Stimulated activated naive CD8-positive, alpha-beta T cell treated with anti-CD3 and anti-CD28 coated beads, Interleukin-15, Interleukin-2, amounts not matched to agents 100 ng/mL and 50 ng/mL, for 24 hours (primary cell): ENCODE results near the gene DOCK2.
"Not testable (repeated sequence)": the region's sequence is repeated elsewhere in the genome, so short reads cannot be mapped to it uniquely, and the experiment has no call there.

Experiments
- H3K27ac Mint-ChIP-seq: one replicate; pipeline ENCODE4 v1.8.0; 2021; ENCODE audit warnings: mild to moderate bottlenecking, mixed read lengths
- H3K27me3 Mint-ChIP-seq: one replicate; pipeline ENCODE4 v1.8.0; 2021; ENCODE audit warnings: mixed read lengths
- H3K36me3 Mint-ChIP-seq: one replicate; pipeline ENCODE4 v1.8.0; 2021; ENCODE audit warnings: low read depth, mixed read lengths
- H3K4me1 Mint-ChIP-seq: one replicate; pipeline ENCODE4 v1.8.0; 2021; ENCODE audit warnings: low read depth, mixed read lengths
- H3K4me3 Mint-ChIP-seq: one replicate; pipeline ENCODE4 v1.8.0; 2021; ENCODE audit warnings: mild to moderate bottlenecking, mixed read lengths
- H3K9me3 Mint-ChIP-seq: one replicate; pipeline ENCODE4 v1.8.0; 2021; ENCODE audit warnings: mixed read lengths

The DOCK2 gene

DNA sequence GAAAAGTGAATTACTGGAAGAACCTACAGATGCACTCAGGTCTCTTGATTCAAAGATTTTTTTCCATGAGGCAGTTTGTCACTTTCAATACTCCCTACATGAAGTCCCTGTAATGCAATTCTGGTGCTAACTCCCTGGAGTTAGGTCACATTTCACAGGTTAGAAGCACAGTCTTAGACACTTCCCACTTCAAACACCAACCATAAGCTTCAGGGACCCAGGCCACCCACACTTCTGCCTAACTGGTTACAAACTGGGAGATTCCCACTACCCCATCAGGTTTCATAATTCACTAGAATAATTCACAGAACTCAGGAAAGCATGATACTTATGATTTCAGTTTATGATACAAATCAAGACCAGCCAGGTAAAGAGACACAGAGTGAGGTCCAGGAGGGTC lies 439.7 kb downstream of the DOCK2 start:
- Mint-ChIP-seq H3K27ac (no peak overlapping the region), H3K4me3 (no peak overlapping the region), H3K27me3 (no peaks in the 10 kb centered on the region), H3K36me3 (peaks cover 63% of the 10 kb centered on the region), H3K9me3 (no peaks in the 10 kb centered on the region), H3K4me1 (peaks cover 7% of the 10 kb centered on the region)

DNA sequence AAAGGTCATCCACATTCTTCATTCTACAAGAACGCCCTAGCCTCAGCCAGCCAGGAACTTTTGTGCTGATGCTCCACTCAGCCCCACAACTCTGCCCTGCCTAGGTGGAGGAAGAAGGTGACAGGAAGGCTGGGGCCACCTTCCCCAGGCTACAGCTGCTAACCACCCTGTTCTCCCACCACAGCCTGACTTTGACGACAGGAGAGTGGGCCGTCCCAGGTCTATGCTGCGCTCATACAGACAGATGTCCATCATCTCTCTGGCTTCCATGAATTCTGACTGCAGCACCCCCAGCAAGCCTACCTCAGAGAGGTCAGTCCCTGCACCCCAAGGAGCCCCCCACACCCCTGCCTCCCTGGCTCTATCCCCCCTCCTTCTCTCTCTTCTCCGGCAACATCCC lies 440.5 kb downstream of the DOCK2 start:
- H3K4me1 Mint-ChIP-seq, result peaks cover 7% of the 10 kb centered on the region
- peaks cover 70% of the 10 kb centered on the region for H3K36me3 Mint-ChIP-seq
- H3K9me3 Mint-ChIP-seq, result no peaks in the 10 kb centered on the region
- H3K4me3 Mint-ChIP-seq, result no peak overlapping the region
- no peaks in the 10 kb centered on the region for H3K27me3 Mint-ChIP-seq
- no peak overlapping the region for H3K27ac Mint-ChIP-seq

- Mint-ChIP-seq H3K4me3 (no peak overlapping the region), H3K36me3 (peaks cover 80% of the 10 kb centered on the region), H3K4me1 (peaks cover 7% of the 10 kb centered on the region), H3K27ac (no peak overlapping the region), H3K9me3 (no peaks in the 10 kb centered on the region), H3K27me3 (no peaks in the 10 kb centered on the region)
Observed at GRCh38 chr5:170078458-170078857, 441.4 kb downstream of the DOCK2 start.

DNA sequence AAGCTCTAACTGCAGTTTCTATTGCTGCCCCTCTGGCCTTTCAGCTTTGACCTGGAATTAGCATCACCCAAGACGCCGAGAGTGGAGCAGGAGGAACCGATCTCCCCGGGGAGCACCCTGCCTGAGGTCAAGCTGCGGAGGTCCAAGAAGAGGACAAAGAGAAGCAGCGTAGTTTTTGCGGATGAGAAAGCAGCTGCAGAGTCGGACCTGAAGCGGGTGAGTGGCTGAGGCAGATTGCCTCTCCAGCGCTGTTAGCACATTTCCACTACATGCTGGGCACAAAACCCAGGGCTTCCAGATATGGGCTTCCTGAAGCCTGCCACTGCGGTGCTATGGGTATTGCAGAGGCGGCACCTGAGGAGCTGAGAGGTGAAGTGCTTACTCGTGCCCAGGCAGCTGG lies 441.9 kb downstream of the DOCK2 start:
- peaks cover 7% of the 10 kb centered on the region for H3K4me1 Mint-ChIP-seq
- peaks cover 84% of the 10 kb centered on the region for H3K36me3 Mint-ChIP-seq

DNA sequence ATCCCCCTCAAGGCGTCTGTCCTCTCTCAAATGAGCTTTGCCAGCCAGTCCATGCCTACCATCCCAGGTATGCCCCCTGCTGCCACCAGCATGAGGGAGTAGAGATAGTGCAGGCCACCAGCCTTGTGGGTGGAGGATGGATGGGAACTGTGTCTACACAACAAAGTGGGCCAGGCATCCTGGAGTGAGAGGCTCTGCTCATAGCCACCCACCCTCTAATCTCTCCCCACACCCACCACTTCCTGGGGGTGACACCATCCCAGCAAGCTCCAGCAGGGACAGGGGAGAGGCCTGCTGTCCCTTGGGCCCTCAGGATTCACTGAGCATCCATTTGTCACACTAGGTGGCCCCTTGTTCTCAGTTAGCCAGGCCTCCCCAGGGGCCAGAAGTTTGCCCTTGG lies 443.1 kb downstream of the DOCK2 start:
- no peak overlapping the region for H3K4me3 Mint-ChIP-seq
- no peaks in the 10 kb centered on the region for H3K27me3 Mint-ChIP-seq
- H3K4me1 Mint-ChIP-seq, result peaks cover 7% of the 10 kb centered on the region
- no peaks in the 10 kb centered on the region for H3K9me3 Mint-ChIP-seq
- peaks cover 90% of the 10 kb centered on the region for H3K36me3 Mint-ChIP-seq
- no peak overlapping the region for H3K27ac Mint-ChIP-seq

More for the DNA sequence above, 441.9 kb downstream of the DOCK2 start:
- no peak overlapping the region for H3K4me3 Mint-ChIP-seq
- H3K9me3 Mint-ChIP-seq, result no peaks in the 10 kb centered on the region
- no peak overlapping the region for H3K27ac Mint-ChIP-seq
- H3K27me3 Mint-ChIP-seq, result no peaks in the 10 kb centered on the region

- H3K36me3 Mint-ChIP-seq, result peaks cover 90% of the 10 kb centered on the region
- H3K27me3 Mint-ChIP-seq, result no peaks in the 10 kb centered on the region
- no peak overlapping the region for H3K4me3 Mint-ChIP-seq
- no peaks in the 10 kb centered on the region for H3K9me3 Mint-ChIP-seq
- H3K4me1 Mint-ChIP-seq, result peaks cover 7% of the 10 kb centered on the region
- H3K27ac Mint-ChIP-seq, result no peak overlapping the region
Observed at GRCh38 chr5:170080786-170081445, 443.8 kb downstream of the DOCK2 start.

GRCh38 chr5:170081616-170082015 lies 444.5 kb downstream of the DOCK2 start:
- Mint-ChIP-seq H3K27ac (no peak overlapping the region), H3K4me3 (no peak overlapping the region), H3K9me3 (no peaks in the 10 kb centered on the region), H3K27me3 (no peaks in the 10 kb centered on the region), H3K4me1 (peaks cover 5% of the 10 kb centered on the region), H3K36me3 (peaks cover 86% of the 10 kb centered on the region)

- H3K27me3 Mint-ChIP-seq, result no peaks in the 10 kb centered on the region
- H3K4me3 Mint-ChIP-seq, result no peak overlapping the region
- no peaks in the 10 kb centered on the region for H3K9me3 Mint-ChIP-seq
- H3K27ac Mint-ChIP-seq, result no peak overlapping the region
- peaks cover 84% of the 10 kb centered on the region for H3K36me3 Mint-ChIP-seq
- H3K4me1 Mint-ChIP-seq, result no peaks in the 10 kb centered on the region
Observed at GRCh38 chr5:170082701-170083100, 445.6 kb downstream of the DOCK2 start.

GRCh38 chr5:170087168-170087817 lies 450.2 kb downstream of the DOCK2 start:
- H3K27ac Mint-ChIP-seq, result peak overlapping the region; percentile 19
- H3K4me3 Mint-ChIP-seq, result no peak overlapping the region
- no peaks in the 10 kb centered on the region for H3K27me3 Mint-ChIP-seq

GRCh38 chr5:170092455-170093101 lies 455.5 kb downstream of the DOCK2 start:
- no peaks in the 10 kb centered on the region for H3K4me1 Mint-ChIP-seq
- H3K36me3 Mint-ChIP-seq, result peaks cover 7% of the 10 kb centered on the region
- no peaks in the 10 kb centered on the region for H3K9me3 Mint-ChIP-seq
- H3K27ac Mint-ChIP-seq, result no peak overlapping the region
- H3K4me3 Mint-ChIP-seq, result no peak overlapping the region
- H3K27me3 Mint-ChIP-seq, result peaks cover 1% of the 10 kb centered on the region

More at GRCh38 chr5:170087168-170087817, 450.2 kb downstream of the DOCK2 start:
- Mint-ChIP-seq H3K36me3 (peaks cover 53% of the 10 kb centered on the region), H3K9me3 (no peaks in the 10 kb centered on the region), H3K4me1 (no peaks in the 10 kb centered on the region)

DNA sequence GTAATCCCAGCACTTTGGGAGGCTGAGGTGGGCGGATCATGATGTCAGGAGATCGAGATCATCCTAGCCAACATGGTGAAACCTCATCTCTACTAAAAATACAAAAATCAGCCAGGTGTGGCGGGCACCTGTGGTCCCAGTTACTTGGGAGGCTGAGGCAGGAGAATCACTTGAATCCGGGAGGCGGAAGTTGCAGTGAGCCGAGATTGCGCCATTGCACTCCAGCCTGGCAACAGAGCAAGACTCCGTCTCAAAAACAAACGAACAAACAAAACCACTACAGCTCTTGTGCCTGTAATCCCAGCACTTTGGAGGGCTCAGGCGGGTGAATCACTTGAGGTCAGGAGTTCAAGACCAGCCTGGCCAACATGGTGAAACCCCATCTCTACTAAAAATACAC lies 457.3 kb downstream of the DOCK2 start:
- not testable (repeated sequence) for H3K27ac Mint-ChIP-seq, H3K4me1 Mint-ChIP-seq, H3K27me3 Mint-ChIP-seq, H3K9me3 Mint-ChIP-seq, H3K4me3 Mint-ChIP-seq, H3K36me3 Mint-ChIP-seq

- Mint-ChIP-seq H3K27ac (no peak overlapping the region), H3K36me3 (no peaks in the 10 kb centered on the region), H3K4me1 (no peaks in the 10 kb centered on the region), H3K9me3 (no peaks in the 10 kb centered on the region), H3K27me3 (peaks cover 10% of the 10 kb centered on the region), H3K4me3 (no peak overlapping the region)
Observed at GRCh38 chr5:170095646-170096045, 458.6 kb downstream of the DOCK2 start.

DNA sequence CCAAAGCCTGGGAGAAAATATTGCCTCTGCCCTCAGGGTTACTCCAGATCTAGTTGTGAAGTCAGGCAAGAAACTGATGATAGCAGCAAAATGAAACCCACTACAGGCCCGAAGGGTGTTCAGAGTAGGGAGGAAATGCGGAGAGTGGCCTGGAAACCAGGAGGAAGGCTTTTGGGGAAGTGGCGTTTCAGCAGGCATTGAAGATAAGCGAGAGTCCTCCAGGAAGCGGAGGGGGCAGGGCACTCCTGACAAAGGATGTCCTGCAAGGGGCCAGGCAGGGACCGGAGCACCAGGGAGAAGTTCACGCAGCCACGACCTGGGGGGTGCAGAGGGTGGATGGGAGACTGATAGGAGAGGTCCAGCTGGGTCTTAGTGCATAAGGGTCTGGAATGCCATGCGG lies 460.9 kb downstream of the DOCK2 start:
- Mint-ChIP-seq H3K4me3 (no peak overlapping the region), H3K27ac (no peak overlapping the region), H3K36me3 (no peaks in the 10 kb centered on the region), H3K4me1 (no peaks in the 10 kb centered on the region), H3K9me3 (no peaks in the 10 kb centered on the region), H3K27me3 (peaks cover 10% of the 10 kb centered on the region)

- Mint-ChIP-seq H3K4me3 (no peak overlapping the region), H3K4me1 (no peaks in the 10 kb centered on the region), H3K9me3 (no peaks in the 10 kb centered on the region), H3K36me3 (no peaks in the 10 kb centered on the region), H3K27ac (no peak overlapping the region), H3K27me3 (peaks cover 12% of the 10 kb centered on the region)
Observed at GRCh38 chr5:170100066-170100943, 463.2 kb downstream of the DOCK2 start.

- H3K9me3 Mint-ChIP-seq, result no peaks in the 10 kb centered on the region
- no peak overlapping the region for H3K27ac Mint-ChIP-seq
- H3K4me3 Mint-ChIP-seq, result no peak overlapping the region
- no peaks in the 10 kb centered on the region for H3K36me3 Mint-ChIP-seq
- H3K27me3 Mint-ChIP-seq, result peaks cover 13% of the 10 kb centered on the region
- no peaks in the 10 kb centered on the region for H3K4me1 Mint-ChIP-seq
Observed at GRCh38 chr5:170103447-170103846, 466.4 kb downstream of the DOCK2 start.
